HG02970 (cell line): ENCODE results near the gene CALR3.

Experiments used
- ATAC-seq: cut with Tn5 transposase; IDR thresholded peaks from one replicate; pipeline ENCODE4 v1.9.1; 2021; ENCODE audit warnings: mild to moderate bottlenecking, moderate library complexity, moderate number of reproducible peaks; ENCODE audit not compliant: unreplicated experiment, low FRiP score

CALR3 gene

GRCh38 chr19:16435999-16436650 lies 59.8 kb downstream of the CALR3 start:
- ATAC-seq, result no peak

- no peak for ATAC-seq
Measured at GRCh38 chr19:16435238-16435917, 60.6 kb downstream of the CALR3 start.

- ATAC-seq, result no peak
Measured at GRCh38 chr19:16433986-16434385, 62.0 kb downstream of the CALR3 start.

DNA sequence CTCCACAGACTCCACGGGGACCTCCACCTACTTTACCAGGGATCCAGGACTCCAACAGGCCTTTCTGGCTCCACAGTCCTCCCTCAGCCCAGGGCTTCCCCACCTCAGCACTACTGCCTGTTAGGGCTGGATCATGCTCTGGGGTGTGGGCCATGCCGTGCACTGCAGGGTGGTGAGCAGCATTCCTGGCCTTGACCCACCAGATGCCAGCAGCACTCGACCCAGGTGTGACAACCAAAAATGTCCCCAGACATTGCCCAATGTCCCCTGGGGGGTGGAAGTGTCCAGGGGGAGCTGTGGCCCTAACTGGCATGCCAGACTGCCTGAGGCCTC lies 66.2 kb downstream of the CALR3 start:
- no peak for ATAC-seq

GRCh38 chr19:16429066-16429758 lies 66.8 kb downstream of the CALR3 start:
- no peak for ATAC-seq
